NCI-H1417 treated with DMSO at 0.1 percent for 48 hours (cell line): ENCODE data around the gene RABL3.
"Not testable (repeated sequence)": the region's sequence is repeated elsewhere in the genome, so short reads cannot be mapped to it uniquely, and the experiment has no call there.

Experiments used
- DNase-seq: peaks from one replicate; lab custom pipeline; 2025; lab: John Stamatoyannopoulos, UW

Gene RABL3

GRCh38 chr3:120682095-120682681 lies 60.1 kb downstream of the RABL3 start, which contains the start of gene HGD:
Gene HGD (minus strand): TSS chr3:120682239. CDS start chr3:120682111, 128 bp downstream.
- no peak for DNase-seq

GRCh38 chr3:120681506-120682038 lies 60.7 kb downstream of the RABL3 start:
- DNase-seq = no peak

- no peak for DNase-seq
Measured at GRCh38 chr3:120681018-120681417, 61.3 kb downstream of the RABL3 start.

- no peak for DNase-seq
Measured at GRCh38 chr3:120680193-120680894, 62.0 kb downstream of the RABL3 start.

GRCh38 chr3:120678984-120679383 lies 63.3 kb downstream of the RABL3 start:
- DNase-seq = no peak

GRCh38 chr3:120678331-120678947 lies 63.9 kb downstream of the RABL3 start:
- DNase-seq = no peak

- DNase-seq = not testable (repeated sequence)
Measured at GRCh38 chr3:120677193-120677592, 65.1 kb downstream of the RABL3 start.

GRCh38 chr3:120673116-120673515 lies 69.2 kb downstream of the RABL3 start:
- DNase-seq = no peak

GRCh38 chr3:120670576-120670975 lies 71.7 kb downstream of the RABL3 start:
- no peak for DNase-seq

- no peak for DNase-seq
Measured at GRCh38 chr3:120664926-120665325, 77.4 kb downstream of the RABL3 start.

- DNase-seq = no peak
Measured at GRCh38 chr3:120661945-120662344, 80.4 kb downstream of the RABL3 start.

GRCh38 chr3:120661106-120661905 lies 81.0 kb downstream of the RABL3 start:
- no peak for DNase-seq

- no peak for DNase-seq
Measured at GRCh38 chr3:120659834-120660233, 82.5 kb downstream of the RABL3 start.

GRCh38 chr3:120659285-120659684 lies 83.0 kb downstream of the RABL3 start:
- no peak for DNase-seq

GRCh38 chr3:120652896-120653545 lies 89.3 kb downstream of the RABL3 start:
- no peak for DNase-seq

GRCh38 chr3:120652281-120652680 lies 90.0 kb downstream of the RABL3 start:
- no peak for DNase-seq

- no peak for DNase-seq
Measured at GRCh38 chr3:120650311-120650710, 92.0 kb downstream of the RABL3 start.

- no peak for DNase-seq
Measured at GRCh38 chr3:120649830-120650233, 92.5 kb downstream of the RABL3 start.

- DNase-seq = no peak
Measured at GRCh38 chr3:120648290-120648689, 94.0 kb downstream of the RABL3 start.

GRCh38 chr3:120646771-120647432 lies 95.4 kb downstream of the RABL3 start:
- no peak for DNase-seq
